SK-N-SH treated with all-trans-retinoic acid at 6 μM for 48 hours (cell line): ENCODE data around the gene TNFAIP1.

Experiments used
- ATAC-seq: fragments of 200-7000 bp; cut with Tn5 transposase; 3 replicates; pipeline ENCODE4 v1.9.1; 2020; ENCODE audit warnings: mild to moderate bottlenecking, moderate library complexity
- ARNTL ChIP-seq: fragments of 450-650 bp; formaldehyde crosslinking; IDR thresholded peaks from 2 replicates; pipeline ENCODE4 v1.5.0; 2020; ENCODE audit warnings: low read depth, mild to moderate bottlenecking, moderate library complexity, borderline replicate concordance
- CSDC2 ChIP-seq: fragments of 250-450 bp; sonication (Bioruptor Pico); IDR thresholded peaks from 2 replicates; pipeline ENCODE4 v1.5.0; 2020; ENCODE audit warnings: mild to moderate bottlenecking, moderate library complexity
- GLIS3 ChIP-seq: fragments of 250-450 bp; sonication (Bioruptor Pico); IDR thresholded peaks from 2 replicates; pipeline ENCODE4 v1.5.0; 2020; ENCODE audit warnings: mild to moderate bottlenecking, moderate library complexity
- ISL1 ChIP-seq: fragments of 250-450 bp; sonication (Bioruptor Pico); IDR thresholded peaks from 2 replicates; pipeline ENCODE4 v2.1.2; 2022; ENCODE audit warnings: mild to moderate bottlenecking, moderate library complexity
- OSR1 ChIP-seq: fragments of 250-450 bp; sonication (Bioruptor Pico); IDR thresholded peaks from 2 replicates; pipeline ENCODE4 v1.8.0; 2022; ENCODE audit warnings: moderate library complexity, mild to moderate bottlenecking, inconsistent platforms
- PPARA ChIP-seq: fragments of 250-450 bp; sonication (Bioruptor Pico); IDR thresholded peaks from 2 replicates; pipeline ENCODE4 v1.5.0; 2020; ENCODE audit warnings: mild to moderate bottlenecking, borderline replicate concordance
- RARB ChIP-seq: fragments of 250-450 bp; sonication (Bioruptor Pico); IDR thresholded peaks from 2 replicates; pipeline ENCODE4 v1.8.0; 2021; ENCODE audit warnings: mild to moderate bottlenecking, moderate library complexity
- SNAI2 ChIP-seq: fragments of 250-450 bp; sonication (Bioruptor Pico); IDR thresholded peaks from 2 replicates; pipeline ENCODE4 v1.5.0; 2020; ENCODE audit warnings: mild to moderate bottlenecking, moderate library complexity
- TCF4 ChIP-seq: fragments of 250-450 bp; sonication (Bioruptor Pico); IDR thresholded peaks from 2 replicates; pipeline ENCODE4 v1.8.0; 2021; ENCODE audit warnings: mild to moderate bottlenecking, moderate library complexity, borderline replicate concordance
- TOX ChIP-seq: fragments of 250-450 bp; sonication (Bioruptor Pico); IDR thresholded peaks from 2 replicates; pipeline ENCODE4 v1.8.0; 2021; ENCODE audit warnings: mild to moderate bottlenecking, moderate library complexity, borderline replicate concordance
- TSHZ2 ChIP-seq: fragments of 250-450 bp; sonication (Bioruptor Pico); IDR thresholded peaks from 2 replicates; pipeline ENCODE4 v1.5.0; 2020; ENCODE audit warnings: mild to moderate bottlenecking, moderate library complexity
- ZFP30 ChIP-seq: fragments of 450-650 bp; formaldehyde crosslinking; IDR thresholded peaks from 2 replicates; pipeline ENCODE4 v1.5.0; 2022; ENCODE audit warnings: mild to moderate bottlenecking, moderate library complexity
- ZNF565 ChIP-seq: fragments of 450-650 bp; formaldehyde crosslinking; conservative IDR thresholded peaks from 2 replicates; pipeline ENCODE4 v1.5.0; 2020; ENCODE audit warnings: low read depth, mild to moderate bottlenecking, moderate library complexity
- ZNF70 ChIP-seq: fragments of 450-650 bp; formaldehyde crosslinking; IDR thresholded peaks from 2 replicates; pipeline ENCODE4 v1.5.0; 2020; ENCODE audit warnings: mild to moderate bottlenecking, moderate library complexity
- ZNF8 ChIP-seq: fragments of 450-650 bp; formaldehyde crosslinking; IDR thresholded peaks from 2 replicates; pipeline ENCODE4 v1.5.0; 2020; ENCODE audit warnings: mild to moderate bottlenecking, moderate library complexity
- TF ChIP-seq, protein P1 (sequence below): fragments of 250-450 bp; sonication (Bioruptor Pico); IDR thresholded peaks from 2 replicates; pipeline ENCODE4 v1.8.0; 2021; ENCODE audit warnings: low read depth, mild to moderate bottlenecking, moderate library complexity, borderline replicate concordance
- TF ChIP-seq, protein P2 (sequence below): fragments of 250-450 bp; sonication (Bioruptor Pico); IDR thresholded peaks from 2 replicates; pipeline ENCODE4 v1.5.1; 2021; ENCODE audit warnings: mild to moderate bottlenecking, moderate library complexity
- TF ChIP-seq, protein P3 (sequence below): fragments of 250-450 bp; sonication (Bioruptor Pico); IDR thresholded peaks from 2 replicates; pipeline ENCODE4 v1.5.1; 2020; ENCODE audit warnings: low read depth, mild to moderate bottlenecking, moderate library complexity

Gene TNFAIP1

GRCh38 chr17:28368306-28368831, 32.8 kb downstream of the TNFAIP1 start:
- TF ChIP-seq, protein P1, sequence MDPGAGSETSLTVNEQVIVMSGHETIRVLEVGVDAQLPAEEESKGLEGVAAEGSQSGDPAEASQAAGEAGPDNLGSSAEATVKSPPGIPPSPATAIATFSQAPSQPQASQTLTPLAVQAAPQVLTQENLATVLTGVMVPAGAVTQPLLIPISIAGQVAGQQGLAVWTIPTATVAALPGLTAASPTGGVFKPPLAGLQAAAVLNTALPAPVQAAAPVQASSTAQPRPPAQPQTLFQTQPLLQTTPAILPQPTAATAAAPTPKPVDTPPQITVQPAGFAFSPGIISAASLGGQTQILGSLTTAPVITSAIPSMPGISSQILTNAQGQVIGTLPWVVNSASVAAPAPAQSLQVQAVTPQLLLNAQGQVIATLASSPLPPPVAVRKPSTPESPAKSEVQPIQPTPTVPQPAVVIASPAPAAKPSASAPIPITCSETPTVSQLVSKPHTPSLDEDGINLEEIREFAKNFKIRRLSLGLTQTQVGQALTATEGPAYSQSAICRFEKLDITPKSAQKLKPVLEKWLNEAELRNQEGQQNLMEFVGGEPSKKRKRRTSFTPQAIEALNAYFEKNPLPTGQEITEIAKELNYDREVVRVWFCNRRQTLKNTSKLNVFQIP (CRISPR knock-in tag): no peak
- TF ChIP-seq SNAI2: no peak
- no peak for TF ChIP-seq ZNF565 (CRISPR knock-in tag)
- ATAC-seq: no peak

DNA sequence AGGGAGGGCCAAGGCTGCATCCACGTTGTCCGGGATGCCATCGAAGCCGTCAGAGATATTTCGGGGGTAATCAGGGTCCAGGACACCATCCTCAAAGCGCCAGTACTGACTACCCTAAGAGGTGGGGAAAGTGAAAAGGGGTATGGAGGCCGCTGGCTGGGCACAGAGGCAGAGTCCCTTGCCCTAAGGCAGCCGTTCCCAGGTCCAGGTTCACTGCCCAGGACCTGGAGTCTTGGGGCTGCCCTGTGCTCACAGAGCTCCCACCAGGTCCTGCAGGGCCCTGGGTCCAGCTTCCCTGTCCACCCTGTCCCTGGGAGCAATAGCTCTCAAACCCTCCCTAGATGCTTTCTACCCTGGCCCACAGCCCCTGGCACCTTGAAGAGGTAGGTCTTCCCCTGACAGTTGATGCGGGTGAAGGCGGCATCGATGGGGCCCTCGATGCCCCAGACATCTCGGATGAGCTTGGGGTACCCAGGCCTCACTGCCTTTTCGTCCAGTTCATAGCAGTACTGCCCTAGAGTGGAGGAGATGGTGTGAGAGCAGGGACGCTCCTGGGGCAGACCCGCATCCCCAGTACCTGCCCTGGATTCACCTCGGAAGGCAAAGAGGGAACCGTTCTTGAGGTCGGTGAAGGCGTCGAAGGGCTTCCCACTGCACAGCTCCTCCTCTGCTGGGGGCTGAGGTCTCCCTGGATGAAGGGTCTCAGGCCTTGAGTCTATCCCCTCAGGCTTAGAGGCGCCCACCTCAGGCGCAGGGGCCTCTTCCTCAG, 33.5 kb downstream of the TNFAIP1 start:
- no peak for TF ChIP-seq ZFP30
- no peak for TF ChIP-seq OSR1
- TF ChIP-seq TOX (CRISPR knock-in tag): no peak
- TF ChIP-seq ISL1 (CRISPR knock-in tag): no peak
- TF ChIP-seq TSHZ2 (CRISPR knock-in tag): no peak
- TF ChIP-seq TCF4 (CRISPR knock-in tag): no peak
- TF ChIP-seq PPARA: no peak
- no peak for TF ChIP-seq SNAI2
- TF ChIP-seq ARNTL (CRISPR knock-in tag): no peak
- TF ChIP-seq GLIS3 (CRISPR knock-in tag): no peak
- ATAC-seq: no peak

DNA sequence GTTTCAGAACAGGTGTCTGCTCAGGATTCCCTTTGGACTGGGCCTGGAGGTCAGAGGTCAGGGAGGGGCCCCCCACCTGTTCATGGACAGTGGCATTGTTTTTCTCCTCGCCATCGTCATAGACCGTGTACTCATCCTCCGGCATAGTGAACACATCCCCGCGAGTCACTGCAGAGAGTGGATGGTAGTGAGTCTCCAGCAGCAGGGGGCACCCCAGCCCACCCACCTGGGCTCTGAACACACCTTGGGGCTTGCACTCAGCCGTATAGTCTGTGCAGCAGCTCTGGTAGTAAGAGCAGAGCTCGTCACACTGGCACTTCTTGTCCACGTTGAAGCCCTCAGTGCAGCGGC, 34.1 kb downstream of the TNFAIP1 start:
- TF ChIP-seq ZNF8 (no peak), RARB (CRISPR knock-in tag) (no peak)
- TF ChIP-seq, protein P2, sequence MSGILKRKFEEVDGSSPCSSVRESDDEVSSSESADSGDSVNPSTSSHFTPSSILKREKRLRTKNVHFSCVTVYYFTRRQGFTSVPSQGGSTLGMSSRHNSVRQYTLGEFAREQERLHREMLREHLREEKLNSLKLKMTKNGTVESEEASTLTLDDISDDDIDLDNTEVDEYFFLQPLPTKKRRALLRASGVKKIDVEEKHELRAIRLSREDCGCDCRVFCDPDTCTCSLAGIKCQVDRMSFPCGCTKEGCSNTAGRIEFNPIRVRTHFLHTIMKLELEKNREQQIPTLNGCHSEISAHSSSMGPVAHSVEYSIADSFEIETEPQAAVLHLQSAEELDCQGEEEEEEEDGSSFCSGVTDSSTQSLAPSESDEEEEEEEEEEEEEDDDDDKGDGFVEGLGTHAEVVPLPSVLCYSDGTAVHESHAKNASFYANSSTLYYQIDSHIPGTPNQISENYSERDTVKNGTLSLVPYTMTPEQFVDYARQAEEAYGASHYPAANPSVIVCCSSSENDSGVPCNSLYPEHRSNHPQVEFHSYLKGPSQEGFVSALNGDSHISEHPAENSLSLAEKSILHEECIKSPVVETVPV (CRISPR knock-in tag): no peak
- TF ChIP-seq, all 23 proteins: peak for 0

DNA sequence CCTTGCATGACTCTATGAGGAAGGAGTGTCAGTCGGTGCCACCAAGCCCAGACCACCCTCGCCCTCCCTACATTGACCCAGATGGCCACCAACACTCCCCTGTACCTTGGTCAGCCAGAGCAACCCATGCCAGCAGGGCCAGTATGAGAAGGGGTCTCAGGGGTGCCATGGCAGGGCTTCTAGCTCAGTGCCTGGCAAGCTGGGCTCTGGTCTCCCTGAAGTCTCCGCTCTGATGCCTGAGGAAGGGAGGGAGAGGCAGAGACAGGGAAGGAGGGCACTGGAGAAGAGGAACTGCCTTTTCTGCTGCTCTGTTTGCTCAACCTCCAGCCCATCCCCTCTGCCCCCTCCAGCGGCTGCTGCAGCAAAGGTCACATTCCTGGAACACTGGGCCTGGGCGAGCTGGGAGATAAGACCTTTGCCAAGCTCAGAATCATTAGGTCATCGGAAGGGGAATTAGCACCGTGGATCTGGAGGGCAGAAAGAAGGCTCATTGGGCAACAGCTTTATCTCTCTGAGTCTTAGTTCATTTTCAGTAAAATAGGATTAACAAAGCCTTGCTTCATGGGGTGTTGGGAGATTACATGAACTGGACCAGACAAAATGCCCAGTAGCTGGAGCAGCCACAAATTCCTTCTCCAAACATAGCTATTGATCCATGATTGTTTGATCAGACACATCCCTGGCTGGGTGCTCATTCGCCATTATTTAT, 34.6 kb downstream of the TNFAIP1 start, which contains the start of gene VTN:
Gene VTN, minus strand, starts transcription at position 273 of the 709 bp plus-strand sequence. Its CDS starts 104 bp downstream, at position 169.
- TF ChIP-seq ZNF565 (CRISPR knock-in tag) (no peak), ZNF70 (CRISPR knock-in tag) (no peak), ISL1 (CRISPR knock-in tag) (peak; percentile 19), CSDC2 (no peak), SNAI2 (no peak), TSHZ2 (CRISPR knock-in tag) (no peak)
- TF ChIP-seq, protein P3, sequence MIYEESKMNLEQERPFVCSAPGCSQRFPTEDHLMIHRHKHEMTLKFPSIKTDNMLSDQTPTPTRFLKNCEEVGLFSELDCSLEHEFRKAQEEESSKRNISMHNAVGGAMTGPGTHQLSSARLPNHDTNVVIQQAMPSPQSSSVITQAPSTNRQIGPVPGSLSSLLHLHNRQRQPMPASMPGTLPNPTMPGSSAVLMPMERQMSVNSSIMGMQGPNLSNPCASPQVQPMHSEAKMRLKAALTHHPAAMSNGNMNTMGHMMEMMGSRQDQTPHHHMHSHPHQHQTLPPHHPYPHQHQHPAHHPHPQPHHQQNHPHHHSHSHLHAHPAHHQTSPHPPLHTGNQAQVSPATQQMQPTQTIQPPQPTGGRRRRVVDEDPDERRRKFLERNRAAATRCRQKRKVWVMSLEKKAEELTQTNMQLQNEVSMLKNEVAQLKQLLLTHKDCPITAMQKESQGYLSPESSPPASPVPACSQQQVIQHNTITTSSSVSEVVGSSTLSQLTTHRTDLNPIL (CRISPR knock-in tag): peak; percentile 10; the same call in 1 of the 2 replicates
- TF ChIP-seq, all 23 proteins: peak for 2
- ATAC-seq: peak; percentile 2; the same call in 2 of the 3 replicates

More for the DNA sequence above, 34.1 kb downstream of the TNFAIP1 start:
- no peak for ATAC-seq
